Uterus (tissue), 2 donors: ENCODE measurements around the gene SCN5A.

Experiments used
- POLR2A ChIP-seq, 2 donors: fragments of 450-650 bp; IDR thresholded peaks; one replicate each; pipeline ENCODE4 v1.6.1; 2016; ENCODE audit warnings: antibody characterized with exemption in 2 of 2, mild to moderate bottlenecking in 1 of 2, moderate library complexity in 1 of 2
- TF ChIP-seq, protein P1 (sequence below), 4 experiments: fragments of 200-600 bp in 2 of 4; fragments of 450-650 bp in 2 of 4; sonication (generic) in 2 of 4; IDR thresholded peaks; one replicate each; pipeline ENCODE4 v1.5.1; 2016 to 2019; ENCODE audit warnings: antibody characterized with exemption in 4 of 4, mild to moderate bottlenecking in 2 of 4, moderate library complexity in 1 of 4

DNA sequence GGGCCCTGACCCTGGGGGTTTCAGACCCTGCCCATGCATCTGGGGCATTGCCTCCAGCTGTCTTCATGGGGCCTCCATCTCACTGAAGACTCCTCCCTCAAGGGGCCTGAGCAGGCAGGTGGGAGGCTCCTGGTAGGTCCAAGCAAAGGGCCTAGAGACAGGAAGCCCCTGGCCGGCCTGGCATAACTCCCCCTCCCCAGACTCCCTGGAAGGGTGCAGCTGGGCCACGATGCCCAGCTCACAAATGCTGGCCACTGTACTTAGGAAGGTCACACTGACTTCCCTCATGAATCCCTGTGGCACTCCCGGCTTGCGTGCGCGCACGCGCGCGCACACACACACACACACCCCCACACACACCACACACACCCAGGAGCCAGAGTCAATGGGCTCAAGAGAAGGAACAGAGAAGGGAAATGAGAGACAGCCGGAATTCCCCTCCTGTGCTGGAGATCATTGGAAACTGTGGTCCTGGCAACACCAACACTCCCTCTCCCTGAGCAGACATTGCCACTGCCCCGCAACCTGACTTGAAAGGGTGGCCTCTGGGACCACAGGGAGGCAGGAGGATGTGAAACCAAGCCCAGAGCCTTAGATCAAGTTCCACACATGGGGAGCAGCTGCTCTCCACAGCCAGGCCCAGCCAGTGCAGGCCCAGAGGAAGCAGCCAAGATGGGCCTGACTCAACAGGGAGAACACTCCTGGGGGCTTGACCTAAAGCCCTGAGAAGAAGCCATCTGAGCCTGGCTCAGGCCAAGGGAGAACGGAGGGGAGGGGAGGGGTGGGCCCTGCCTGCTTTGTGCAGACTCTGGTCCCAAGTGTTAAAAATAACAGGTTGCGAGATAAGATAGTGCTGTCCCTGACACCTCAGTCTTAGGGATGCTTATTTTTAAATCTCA is 69.7 kb downstream of the SCN5A start:
- TF ChIP-seq, protein P1, sequence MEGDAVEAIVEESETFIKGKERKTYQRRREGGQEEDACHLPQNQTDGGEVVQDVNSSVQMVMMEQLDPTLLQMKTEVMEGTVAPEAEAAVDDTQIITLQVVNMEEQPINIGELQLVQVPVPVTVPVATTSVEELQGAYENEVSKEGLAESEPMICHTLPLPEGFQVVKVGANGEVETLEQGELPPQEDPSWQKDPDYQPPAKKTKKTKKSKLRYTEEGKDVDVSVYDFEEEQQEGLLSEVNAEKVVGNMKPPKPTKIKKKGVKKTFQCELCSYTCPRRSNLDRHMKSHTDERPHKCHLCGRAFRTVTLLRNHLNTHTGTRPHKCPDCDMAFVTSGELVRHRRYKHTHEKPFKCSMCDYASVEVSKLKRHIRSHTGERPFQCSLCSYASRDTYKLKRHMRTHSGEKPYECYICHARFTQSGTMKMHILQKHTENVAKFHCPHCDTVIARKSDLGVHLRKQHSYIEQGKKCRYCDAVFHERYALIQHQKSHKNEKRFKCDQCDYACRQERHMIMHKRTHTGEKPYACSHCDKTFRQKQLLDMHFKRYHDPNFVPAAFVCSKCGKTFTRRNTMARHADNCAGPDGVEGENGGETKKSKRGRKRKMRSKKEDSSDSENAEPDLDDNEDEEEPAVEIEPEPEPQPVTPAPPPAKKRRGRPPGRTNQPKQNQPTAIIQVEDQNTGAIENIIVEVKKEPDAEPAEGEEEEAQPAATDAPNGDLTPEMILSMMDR (IDR thresholded peaks at IDR 0.05) = no peak
- TF ChIP-seq POLR2A (IDR thresholded peaks at IDR 0.05) = no peak
